Inferior parietal cortex (tissue), 1 donor: Measurements from ENCODE around the gene MYCBP2.

ENCODE experiments used
- DNase-seq: peaks from one replicate; pipeline ENCODE4 v3.0.0-alpha.2; 2016; ENCODE audit errors: extremely low spot score

Gene MYCBP2

GRCh38 chr13:77000475-77000874, 326.4 kb downstream of the MYCBP2 start:
- DNase-seq: no peak
